HepG2 (cell line): Measurements from ENCODE around the gene NRL. TPM values are rescaled to one million over a fixed set of nuclear protein-coding genes. Genes with fewer than 3 reads are reported as not detected.
A peak's percentile ranks its signal among the peaks of the same experiment; 100 is the strongest.

Experiments
- ATAC-seq: fragments of 200-7000 bp; cut with Tn5 transposase; 3 replicates; pipeline ENCODE4 v1.9.1; 2020; ENCODE audit warnings: mild to moderate bottlenecking, moderate library complexity
- BruUV-seq: library from RNA; stranded (reverse); fragments of 400-500 nt; replicated peaks from 2 replicates; lab custom pipeline; 2021; lab: Mats Ljungman, UMichigan
- CTCF ChIA-PET: fragments of 300-600 bp; formaldehyde crosslinking; extraction: SDS; loops from one replicate; lab custom pipeline; 2021; ENCODE audit warnings: low total read pairs, inconsistent platforms, low intra/inter-chr PET ratio; lab: Yijun Ruan, JAX
- POLR2A ChIA-PET: fragments of 350-600 bp; sonication (Branson Sonifier 250); formaldehyde crosslinking; loops from one replicate; lab custom pipeline; 2020; ENCODE audit warnings: antibody characterized with exemption, inconsistent platforms; lab: Yijun Ruan, JAX
- DNase-seq: peaks from one replicate; pipeline ENCODE4 v3.0.0-alpha.2; 2015; ENCODE audit warnings: low spot score
- FAIRE-seq: peaks from 3 replicates; lab custom pipeline; 2011; peaks lifted over from hg19 to GRCh38; lab: Jason Lieb, UNC
- H2AFZ ChIP-seq: one replicate; pipeline ENCODE4 v1.6.1; 2011; ENCODE audit warnings: low read length, inconsistent platforms
- H3K27ac ChIP-seq: fragments of 300-600 bp; 3 replicates; pipeline ENCODE4 v1.8.0; 2011; ENCODE audit warnings: mixed run types, mild to moderate bottlenecking, mixed read lengths, low read length, inconsistent platforms; ENCODE audit not compliant: insufficient read depth; ENCODE audit errors: extremely low read length
- H3K27me3 ChIP-seq, 2 experiments: fragments of 200-600 bp in 1 of 2; 2 replicates in 1 of 2; 3 replicates in 1 of 2; pipeline versions ENCODE4 v1.6.0 to v1.8.0; 2011; ENCODE audit warnings: low read length in 2 of 2, mild to moderate bottlenecking in 2 of 2, moderate library complexity in 2 of 2, inconsistent platforms in 1 of 2; ENCODE audit not compliant: insufficient read depth in 2 of 2, control insufficient read depth in 1 of 2
- H3K36me3 ChIP-seq, 2 experiments: fragments of 200-600 bp in 1 of 2; replicated peaks in 1 of 2; 2 replicates in 1 of 2; 3 replicates in 1 of 2; pipeline versions ENCODE4 v1.5.1 to v1.8.0; 2011; ENCODE audit warnings: low read length in 2 of 2, inconsistent platforms in 1 of 2; ENCODE audit not compliant: insufficient read depth in 2 of 2, control insufficient read depth in 1 of 2
- H3K4me1 ChIP-seq: 2 replicates; pipeline ENCODE4 v1.5.1; 2012; ENCODE audit warnings: low read length, inconsistent platforms; ENCODE audit not compliant: insufficient read depth
- H3K4me2 ChIP-seq: 2 replicates; pipeline ENCODE4 v1.6.0; 2011; ENCODE audit warnings: low read depth, low read length, inconsistent platforms
- H3K4me3 ChIP-seq, 3 experiments: fragments of 200-600 bp in 1 of 3; sonication (generic), shearing (Covaris generic) in 1 of 3; replicated peaks in 1 of 3; 2 replicates each; pipeline ENCODE4 v1.5.1; 2011 to 2016; ENCODE audit warnings: low read length in 3 of 3, inconsistent platforms in 2 of 3, low read depth in 2 of 3, mild to moderate bottlenecking in 2 of 3, control low read depth in 1 of 3, mixed read lengths in 1 of 3; ENCODE audit not compliant: insufficient read depth in 1 of 3
- H3K79me2 ChIP-seq: one replicate; pipeline ENCODE4 v1.6.1; 2011; ENCODE audit warnings: low read length, inconsistent platforms; ENCODE audit not compliant: insufficient read depth
- H3K9ac ChIP-seq: 2 replicates; pipeline ENCODE4 v1.6.0; 2011; ENCODE audit warnings: mild to moderate bottlenecking, low read depth, low read length, inconsistent platforms; ENCODE audit not compliant: insufficient read depth
- H3K9me3 ChIP-seq: 2 replicates; pipeline ENCODE4 v1.5.1; 2012; ENCODE audit warnings: mild to moderate bottlenecking, low read length
- H4K20me1 ChIP-seq: 2 replicates; pipeline ENCODE4 v1.6.0; 2011; ENCODE audit warnings: inconsistent platforms, mild to moderate bottlenecking, low read length, moderate library complexity; ENCODE audit not compliant: insufficient read depth
- CEBPG ChIP-seq: IDR thresholded peaks from 2 replicates; pipeline ENCODE4 v1.6.1; 2016
- DBP ChIP-seq: sonication (generic); formaldehyde crosslinking; IDR thresholded peaks from 2 replicates; pipeline ENCODE4 v1.4.0; 2020; ENCODE audit warnings: missing genetic modification reagents; ENCODE audit errors: not compliant biosample characterization
- HNRNPH1 ChIP-seq: fragments of 200-400 bp; formaldehyde crosslinking; optimal IDR thresholded peaks from 2 replicates; pipeline ENCODE3; 2017; ENCODE audit warnings: mild to moderate bottlenecking, low read depth, low read length
- HOXA7 ChIP-seq: sonication (generic); formaldehyde crosslinking; IDR thresholded peaks from 2 replicates; pipeline ENCODE4 v1.8.1; 2022; ENCODE audit warnings: mild to moderate bottlenecking, missing genetic modification reagents, moderate library complexity
- JARID2 ChIP-seq: sonication (generic); formaldehyde crosslinking; IDR thresholded peaks from 2 replicates; pipeline ENCODE4 v1.8.1; 2023; ENCODE audit warnings: missing genetic modification reagents, inconsistent platforms; ENCODE audit not compliant: insufficient replicate concordance
- MAX ChIP-seq: IDR thresholded peaks from 2 replicates; pipeline ENCODE4 v1.6.1; 2012; ENCODE audit warnings: inconsistent platforms
- SAP130 ChIP-seq: IDR thresholded peaks from 2 replicates; pipeline ENCODE4 v1.6.1; 2016; ENCODE audit warnings: low read depth
- STAG1 ChIP-seq: sonication (generic); formaldehyde crosslinking; IDR thresholded peaks from 2 replicates; pipeline ENCODE4 v1.4.0; 2020; ENCODE audit warnings: missing genetic modification reagents
- TOPORS ChIP-seq: sonication (generic); formaldehyde crosslinking; IDR thresholded peaks from 2 replicates; pipeline ENCODE4 v1.8.0; 2023; ENCODE audit warnings: mild to moderate bottlenecking, missing genetic modification reagents
- ZBTB46 ChIP-seq: sonication (generic); formaldehyde crosslinking; IDR thresholded peaks from 2 replicates; pipeline ENCODE4 v1.4.0; 2020; ENCODE audit warnings: mild to moderate bottlenecking, missing genetic modification reagents, borderline replicate concordance
- ZNF205 ChIP-seq: IDR thresholded peaks from 2 replicates; pipeline ENCODE4 v1.6.1; 2018; ENCODE audit warnings: missing biosample characterization, missing genetic modification reagents
- ZNF230 ChIP-seq: sonication (generic); formaldehyde crosslinking; IDR thresholded peaks from 2 replicates; pipeline ENCODE4 v1.4.0; 2020; ENCODE audit warnings: mild to moderate bottlenecking, missing genetic modification reagents
- ZNF292 ChIP-seq: sonication (generic); formaldehyde crosslinking; IDR thresholded peaks from 2 replicates; pipeline ENCODE4 v1.8.1; 2022; ENCODE audit warnings: mild to moderate bottlenecking, low read depth, missing genetic modification reagents, borderline replicate concordance
- ZNF431 ChIP-seq: sonication (generic); formaldehyde crosslinking; IDR thresholded peaks from 2 replicates; pipeline ENCODE4 v1.9.0; 2022; ENCODE audit warnings: missing genetic modification reagents, low read depth, mild to moderate bottlenecking, borderline replicate concordance
- ZNF556 ChIP-seq: sonication (generic); formaldehyde crosslinking; IDR thresholded peaks from 2 replicates; pipeline ENCODE4 v1.4.0; 2020; ENCODE audit warnings: mild to moderate bottlenecking, missing genetic modification reagents, borderline replicate concordance
- ZNF629 ChIP-seq: sonication (generic); formaldehyde crosslinking; conservative IDR thresholded peaks from 2 replicates; pipeline ENCODE4 v1.5.0; 2020; ENCODE audit warnings: missing genetic modification reagents
- ZNF776 ChIP-seq: sonication (generic); formaldehyde crosslinking; IDR thresholded peaks from 2 replicates; pipeline ENCODE4 v1.4.0; 2020; ENCODE audit warnings: mild to moderate bottlenecking, missing genetic modification reagents
- ZSCAN20 ChIP-seq: sonication (generic); formaldehyde crosslinking; IDR thresholded peaks from 2 replicates; pipeline ENCODE4 v1.4.0; 2020; ENCODE audit warnings: missing genetic modification reagents, mild to moderate bottlenecking, borderline replicate concordance
- WGBS: methylation state at CpG from one replicate; pipeline ENCODE4 v1.1.6; 2017; ENCODE audit warnings: low lambda C conversion rate; 5-methylcytosine and 5-hydroxymethylcytosine counted together
- in situ Hi-C: cut with HindIII; loops from 2 replicates; pipeline ENCODE4 v1.10.0; 2017; ENCODE audit warnings: low pct_unique_long_range_greater_than_20kb; ENCODE audit not compliant: extremely low pct_ligation_motif_present
- intact Hi-C: fragments of 100-400 bp; cut with micrococcal nuclease; formaldehyde crosslinking; loops from one replicate; pipeline ENCODE4 v1.10.0; 2022; ENCODE audit not compliant: unreplicated experiment
- polyA plus RNA-seq, 8 experiments: library from polyadenylated mRNA; depleted of rRNA in 3 of 8; stranded (reverse) in 7 of 8; unstranded in 1 of 8; fragments of >200 nt; fragmentation: Illumina TruSeq in 4 of 8; extraction: Trizol in 4 of 8; gene quantifications; 2 replicates each; pipeline versions ENCODE4 v1.2.1 to v1.2.3, GENCODE V29; 2011 to 2016; ENCODE audit warnings: low read depth in 4 of 8, missing spikeins in 1 of 8, mixed read lengths in 1 of 8; ENCODE audit not compliant: insufficient read depth in 1 of 8
- total RNA-seq, 5 experiments: library from RNA; depleted of rRNA; stranded (reverse); fragments of >200 nt; fragmentation: Illumina TruSeq; extraction: Trizol; gene quantifications; 2 replicates each; pipeline ENCODE4 v1.2.3, GENCODE V29; 2016; ENCODE audit warnings: low read depth in 1 of 5
- TF ChIP-seq, protein P1 (sequence below): sonication (generic); formaldehyde crosslinking; conservative IDR thresholded peaks from 2 replicates; pipeline ENCODE4 v1.8.1; 2023; ENCODE audit warnings: missing genetic modification reagents
- TF ChIP-seq, protein P2 (sequence below): sonication (generic); formaldehyde crosslinking; IDR thresholded peaks from 2 replicates; pipeline ENCODE4 v1.4.0; 2020; ENCODE audit warnings: mild to moderate bottlenecking, low read depth, missing genetic modification reagents

NRL gene
- total and polyA plus RNA-seq, 2 of the 13 experiments (the other 11 are each of a cell fraction or from before 2014, with no cell fraction given): 2.5 to 4.7 TPM

DNA sequence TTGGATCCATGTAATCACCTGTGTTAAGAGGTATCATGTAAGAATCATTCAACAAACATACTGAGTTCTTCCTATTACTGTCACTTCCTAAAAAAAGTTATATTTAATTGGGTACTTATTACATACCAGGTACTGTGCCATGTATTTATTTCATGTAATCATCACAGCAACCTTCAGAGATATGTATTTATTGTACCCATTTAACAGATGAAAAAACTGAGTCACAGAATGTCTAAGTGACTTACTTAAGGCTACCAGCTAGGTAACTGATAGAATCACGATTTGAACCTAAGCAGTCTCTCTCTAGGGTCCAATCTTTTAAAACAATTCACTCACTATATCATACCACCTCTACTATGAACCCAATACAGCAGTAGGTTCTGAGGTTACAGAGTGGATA is 29.7 kb upstream of the NRL start:
- Histone ChIP-seq H3K27ac (no peak overlapping the region), H3K4me3 (no peak overlapping the region), H3K4me1 (peaks cover 63% of the 10 kb centered on the region), H3K9me3 (no peaks in the 10 kb centered on the region), H3K4me2 (peak overlapping the region; percentile 98; the same call in 1 of the 2 replicates), H4K20me1 (peaks cover 8% of the 10 kb centered on the region), H3K36me3 (peaks cover 14 to 29% of the 10 kb centered on the region in 2 experiments), H3K27me3 (peaks cover 0 to 3% of the 10 kb centered on the region in 2 experiments; a peak in 1 of 5 replicates), H3K79me2 (peaks cover 52% of the 10 kb centered on the region), H2AFZ (no peak overlapping the region), H3K9ac (peak overlapping the region; percentile 0; the same call in 1 of the 2 replicates)
- no peak for DNase-seq
- ChIA-PET CTCF (no interaction called here), POLR2A (interaction anchor here (0.7 to 22.7 kb wide), 6 partner anchors 8 to 127 kb away, joined by 4 to 977 read pairs (median 108); partner anchors contain the start of genes DCAF11, IRF9, NRL and PCK2)
- 91% methylated on average over 1 of the region's 1 CpG for WGBS
- no TSS peak for BruUV-seq
- in situ Hi-C loops (loop anchor here (25.0 kb wide), 1 partner anchor 832 kb away; the partner anchor contains the start of genes BCL2L2, PABPN1 and PPP1R3E), intact Hi-C loops (no loop called here)
- ATAC-seq: no peak
- FAIRE-seq: no peak
- TF ChIP-seq ZNF230 (CRISPR knock-in tag) (no peak), ZSCAN20 (CRISPR knock-in tag) (no peak), ZNF776 (CRISPR knock-in tag) (no peak), ZNF556 (no peak), ZNF431 (CRISPR knock-in tag) (no peak), JARID2 (CRISPR knock-in tag) (no peak), STAG1 (no peak), TOPORS (CRISPR knock-in tag) (no peak), HNRNPH1 (no peak), SAP130 (CRISPR knock-in tag) (no peak), HOXA7 (CRISPR knock-in tag) (no peak), ZNF629 (CRISPR knock-in tag) (peak; percentile 98), ZNF205 (CRISPR knock-in tag) (no peak), CEBPG (no peak), MAX (no peak), DBP (CRISPR knock-in tag) (no peak), ZBTB46 (CRISPR knock-in tag) (no peak), ZNF292 (no peak)
- TF ChIP-seq, protein P1, sequence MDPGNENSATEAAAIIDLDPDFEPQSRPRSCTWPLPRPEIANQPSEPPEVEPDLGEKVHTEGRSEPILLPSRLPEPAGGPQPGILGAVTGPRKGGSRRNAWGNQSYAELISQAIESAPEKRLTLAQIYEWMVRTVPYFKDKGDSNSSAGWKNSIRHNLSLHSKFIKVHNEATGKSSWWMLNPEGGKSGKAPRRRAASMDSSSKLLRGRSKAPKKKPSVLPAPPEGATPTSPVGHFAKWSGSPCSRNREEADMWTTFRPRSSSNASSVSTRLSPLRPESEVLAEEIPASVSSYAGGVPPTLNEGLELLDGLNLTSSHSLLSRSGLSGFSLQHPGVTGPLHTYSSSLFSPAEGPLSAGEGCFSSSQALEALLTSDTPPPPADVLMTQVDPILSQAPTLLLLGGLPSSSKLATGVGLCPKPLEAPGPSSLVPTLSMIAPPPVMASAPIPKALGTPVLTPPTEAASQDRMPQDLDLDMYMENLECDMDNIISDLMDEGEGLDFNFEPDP (CRISPR knock-in tag): no peak
- TF ChIP-seq, protein P2, sequence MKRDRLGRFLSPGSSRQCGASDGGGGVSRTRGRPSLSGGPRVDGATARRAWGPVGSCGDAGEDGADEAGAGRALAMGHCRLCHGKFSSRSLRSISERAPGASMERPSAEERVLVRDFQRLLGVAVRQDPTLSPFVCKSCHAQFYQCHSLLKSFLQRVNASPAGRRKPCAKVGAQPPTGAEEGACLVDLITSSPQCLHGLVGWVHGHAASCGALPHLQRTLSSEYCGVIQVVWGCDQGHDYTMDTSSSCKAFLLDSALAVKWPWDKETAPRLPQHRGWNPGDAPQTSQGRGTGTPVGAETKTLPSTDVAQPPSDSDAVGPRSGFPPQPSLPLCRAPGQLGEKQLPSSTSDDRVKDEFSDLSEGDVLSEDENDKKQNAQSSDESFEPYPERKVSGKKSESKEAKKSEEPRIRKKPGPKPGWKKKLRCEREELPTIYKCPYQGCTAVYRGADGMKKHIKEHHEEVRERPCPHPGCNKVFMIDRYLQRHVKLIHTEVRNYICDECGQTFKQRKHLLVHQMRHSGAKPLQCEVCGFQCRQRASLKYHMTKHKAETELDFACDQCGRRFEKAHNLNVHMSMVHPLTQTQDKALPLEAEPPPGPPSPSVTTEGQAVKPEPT: no peak
